ENCODE results near the gene ABHD5. TPM values are rescaled to one million over a fixed set of nuclear protein-coding genes. Genes with fewer than 3 reads are reported as not detected.

ABHD5 gene
- total RNA-seq, 3 donors from 2014 or later: 15.4 to 16.8 (median 16.2) TPM

DNA sequence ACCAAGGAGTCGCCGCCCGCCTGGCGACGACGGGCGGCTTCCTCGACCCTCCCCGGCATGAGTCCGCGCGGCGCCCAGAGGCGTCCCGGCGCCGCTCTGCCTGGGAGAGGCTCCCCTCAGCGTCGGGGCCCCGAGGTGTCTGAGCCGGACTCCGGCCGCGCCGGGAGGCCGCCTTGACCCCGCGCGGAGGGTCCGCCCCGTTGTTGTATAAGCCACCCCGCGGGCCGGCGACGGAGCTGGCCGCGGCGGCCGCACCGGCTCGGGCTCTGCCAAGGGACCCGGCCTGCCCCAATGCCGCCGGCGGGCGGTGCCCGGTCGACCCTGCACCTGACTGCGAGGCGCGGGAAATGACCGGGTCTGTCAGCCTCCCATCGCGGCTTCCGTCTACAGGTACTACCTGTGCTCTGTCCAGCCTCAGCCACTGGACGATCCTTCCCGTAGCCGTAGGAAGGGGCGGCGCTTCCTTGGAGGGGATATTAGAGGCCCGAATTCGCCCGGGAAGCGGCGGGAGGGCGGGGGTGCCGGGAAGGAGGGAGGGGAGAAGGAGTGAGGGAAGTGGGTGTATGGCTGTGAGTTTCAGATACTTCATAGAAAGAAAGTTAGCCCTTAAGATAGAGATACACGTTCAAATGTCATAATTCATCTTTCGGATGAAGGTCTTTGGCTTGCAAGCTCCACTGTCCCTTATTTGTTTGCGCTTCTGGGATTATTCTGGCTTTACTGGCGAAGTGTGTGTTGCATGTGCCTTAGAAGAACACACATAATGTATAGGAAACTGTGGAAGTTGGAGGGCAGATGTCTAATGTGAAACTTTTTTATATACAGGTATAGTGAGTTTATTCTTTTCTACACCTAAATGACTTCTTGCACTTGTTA is 620 bp downstream of the ABHD5 start:
- DNase-seq (peak; percentile 25), ATAC-seq (peak; percentile 36 to 44)
- H3K36me3 Mint-ChIP-seq (ENCODE audit: insufficient read depth): peaks cover 4% of the 10 kb centered on the region
- no peaks in the 10 kb centered on the region for H3K9me3 Mint-ChIP-seq
- peaks cover 29% of the 10 kb centered on the region for H3K4me1 Mint-ChIP-seq (ENCODE audit: low read depth)
- no peaks in the 10 kb centered on the region for H3K27me3 Mint-ChIP-seq (ENCODE audit: low read depth)
- peak overlapping the region; percentile 88 for H3K4me3 Mint-ChIP-seq

DNA sequence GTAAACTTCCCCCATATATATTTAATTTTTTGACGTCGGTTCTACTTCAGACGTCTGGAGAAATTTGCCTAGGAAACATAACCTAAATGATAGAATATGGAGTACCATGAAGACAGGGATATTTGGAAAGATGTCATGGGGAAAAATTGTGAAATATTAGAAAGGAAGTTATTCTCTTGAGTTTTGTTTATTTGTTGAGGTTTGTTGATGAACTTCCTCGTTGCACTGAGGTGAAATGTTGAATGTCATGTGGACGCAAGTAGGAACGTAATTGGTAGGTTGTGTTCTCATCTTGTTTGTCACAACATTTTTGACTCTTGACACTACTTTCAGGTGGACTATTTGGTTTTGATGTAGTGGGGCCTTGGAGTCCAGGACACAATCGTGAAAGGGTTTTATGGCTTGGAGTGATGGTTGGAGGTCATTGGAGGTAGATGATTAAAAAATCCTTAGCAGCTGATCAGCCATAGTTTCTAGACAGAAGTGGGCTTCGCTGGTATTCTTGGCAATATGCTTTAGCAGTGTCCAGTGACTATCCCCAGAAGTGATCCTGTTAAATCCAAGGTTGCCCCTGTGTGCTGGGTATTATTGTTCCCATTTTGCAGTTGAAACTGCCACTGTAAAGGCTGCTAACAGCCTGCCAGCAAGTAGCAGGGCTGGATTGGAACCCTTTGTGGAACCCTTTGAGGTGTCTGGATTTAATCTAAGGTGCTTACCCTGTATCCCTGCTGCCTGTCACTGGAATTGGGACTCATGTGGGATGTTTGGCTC is 1.5 kb downstream of the ABHD5 start:
- DNase-seq (no peak), ATAC-seq (no peak)
- Mint-ChIP-seq H3K27me3 (ENCODE audit: low read depth) (no peaks in the 10 kb centered on the region), H3K4me3 (peak overlapping the region; percentile 88), H3K9me3 (no peaks in the 10 kb centered on the region), H3K36me3 (ENCODE audit: insufficient read depth) (peaks cover 6% of the 10 kb centered on the region), H3K4me1 (ENCODE audit: low read depth) (peaks cover 31% of the 10 kb centered on the region)

DNA sequence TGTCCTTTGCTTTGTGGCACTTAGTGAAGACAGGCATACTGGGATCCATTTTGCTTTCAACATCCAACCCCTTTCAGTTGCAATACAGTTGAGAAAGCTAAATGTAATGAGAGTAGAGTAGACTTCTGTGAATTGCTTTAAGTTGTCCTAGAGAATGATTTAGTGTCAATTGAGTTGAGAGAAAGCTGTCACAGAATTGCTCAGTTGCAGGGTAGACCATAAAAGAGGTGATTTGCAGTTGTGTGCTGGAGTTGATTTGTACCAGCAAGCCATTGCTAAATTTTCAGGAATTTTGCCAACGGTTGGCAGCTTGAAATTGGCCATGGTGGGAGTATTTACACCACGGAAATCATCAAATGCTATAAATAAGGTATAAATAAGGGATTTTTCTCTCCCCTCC is 2.2 kb downstream of the ABHD5 start:
- Mint-ChIP-seq H3K27me3 (ENCODE audit: low read depth) (no peaks in the 10 kb centered on the region), H3K4me3 (no peak overlapping the region), H3K9me3 (no peaks in the 10 kb centered on the region), H3K36me3 (ENCODE audit: insufficient read depth) (peaks cover 6% of the 10 kb centered on the region), H3K4me1 (ENCODE audit: low read depth) (peaks cover 31% of the 10 kb centered on the region)
- ATAC-seq: no peak
- no peak for DNase-seq

DNA sequence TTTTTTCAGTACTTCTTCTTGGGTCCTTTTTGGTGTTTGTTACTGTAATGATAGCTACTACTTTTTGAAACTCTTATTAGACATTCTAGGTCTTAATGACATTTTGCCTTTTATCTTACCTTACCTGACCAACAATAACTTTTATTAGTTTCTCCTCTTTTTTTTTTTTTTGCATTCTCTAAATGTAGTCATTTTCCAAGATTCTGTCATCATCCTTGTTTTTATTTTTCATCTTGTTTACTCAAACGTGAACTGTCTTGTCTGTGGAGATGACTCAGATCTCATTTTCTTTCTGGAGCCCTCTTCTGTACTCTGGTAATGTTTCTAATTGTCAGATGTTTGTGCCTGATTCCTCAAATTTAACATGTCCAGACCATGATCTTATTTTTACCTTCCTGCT is 2.9 kb downstream of the ABHD5 start:
- no peaks in the 10 kb centered on the region for H3K27me3 Mint-ChIP-seq (ENCODE audit: low read depth)
- no peak overlapping the region for H3K4me3 Mint-ChIP-seq
- peaks cover 31% of the 10 kb centered on the region for H3K4me1 Mint-ChIP-seq (ENCODE audit: low read depth)
- ATAC-seq (no peak), DNase-seq (no peak)
- no peaks in the 10 kb centered on the region for H3K9me3 Mint-ChIP-seq
- peaks cover 6% of the 10 kb centered on the region for H3K36me3 Mint-ChIP-seq (ENCODE audit: insufficient read depth)

- DNase-seq: no peak
- no peaks in the 10 kb centered on the region for H3K27me3 Mint-ChIP-seq (ENCODE audit: low read depth)
- H3K4me1 Mint-ChIP-seq (ENCODE audit: low read depth): peaks cover 31% of the 10 kb centered on the region
- H3K36me3 Mint-ChIP-seq (ENCODE audit: insufficient read depth): peaks cover 9% of the 10 kb centered on the region
- no peaks in the 10 kb centered on the region for H3K9me3 Mint-ChIP-seq
- ATAC-seq: no peak
- H3K4me3 Mint-ChIP-seq: no peak overlapping the region
These were observed 4.7 kb downstream of the ABHD5 start for GRCh38 chr3:43695443-43695842.

- Mint-ChIP-seq H3K4me1 (ENCODE audit: low read depth) (peaks cover 29% of the 10 kb centered on the region), H3K9me3 (no peaks in the 10 kb centered on the region), H3K4me3 (no peak overlapping the region), H3K36me3 (ENCODE audit: insufficient read depth) (peaks cover 9% of the 10 kb centered on the region), H3K27me3 (ENCODE audit: low read depth) (no peaks in the 10 kb centered on the region)
- ATAC-seq (no peak), DNase-seq (no peak)
These were observed 5.1 kb downstream of the ABHD5 start for GRCh38 chr3:43695863-43696262.

DNA sequence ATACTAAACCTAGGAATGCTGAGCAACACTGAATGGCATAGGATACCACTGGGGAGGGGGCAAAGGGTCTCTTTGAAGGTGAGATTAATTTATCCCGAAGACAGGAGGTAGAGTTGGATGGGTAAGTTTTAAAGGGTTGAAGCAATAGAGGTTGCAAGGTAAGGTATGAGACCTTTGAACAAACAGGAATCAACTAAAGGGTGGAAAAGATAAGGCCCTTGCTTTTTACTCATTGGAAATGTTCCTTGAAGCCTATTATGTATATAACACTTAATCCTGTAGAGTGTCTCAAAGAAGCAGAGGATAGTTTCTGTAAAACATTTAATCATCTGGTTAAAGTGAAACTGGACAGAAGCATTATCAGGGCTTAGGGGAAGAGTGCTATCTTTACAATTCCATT is 5.7 kb downstream of the ABHD5 start:
- H3K9me3 Mint-ChIP-seq: no peaks in the 10 kb centered on the region
- ATAC-seq: no peak
- peaks cover 9% of the 10 kb centered on the region for H3K36me3 Mint-ChIP-seq (ENCODE audit: insufficient read depth)
- DNase-seq: no peak
- peaks cover 29% of the 10 kb centered on the region for H3K4me1 Mint-ChIP-seq (ENCODE audit: low read depth)
- H3K4me3 Mint-ChIP-seq: no peak overlapping the region
- H3K27me3 Mint-ChIP-seq (ENCODE audit: low read depth): no peaks in the 10 kb centered on the region

- H3K36me3 Mint-ChIP-seq (ENCODE audit: insufficient read depth): peaks cover 9% of the 10 kb centered on the region
- H3K9me3 Mint-ChIP-seq: no peaks in the 10 kb centered on the region
- H3K27me3 Mint-ChIP-seq (ENCODE audit: low read depth): no peaks in the 10 kb centered on the region
- no peak overlapping the region for H3K4me3 Mint-ChIP-seq
- peaks cover 25% of the 10 kb centered on the region for H3K4me1 Mint-ChIP-seq (ENCODE audit: low read depth)
- ATAC-seq (no peak), DNase-seq (no peak)
These were observed 6.1 kb downstream of the ABHD5 start for GRCh38 chr3:43696881-43697280.

DNA sequence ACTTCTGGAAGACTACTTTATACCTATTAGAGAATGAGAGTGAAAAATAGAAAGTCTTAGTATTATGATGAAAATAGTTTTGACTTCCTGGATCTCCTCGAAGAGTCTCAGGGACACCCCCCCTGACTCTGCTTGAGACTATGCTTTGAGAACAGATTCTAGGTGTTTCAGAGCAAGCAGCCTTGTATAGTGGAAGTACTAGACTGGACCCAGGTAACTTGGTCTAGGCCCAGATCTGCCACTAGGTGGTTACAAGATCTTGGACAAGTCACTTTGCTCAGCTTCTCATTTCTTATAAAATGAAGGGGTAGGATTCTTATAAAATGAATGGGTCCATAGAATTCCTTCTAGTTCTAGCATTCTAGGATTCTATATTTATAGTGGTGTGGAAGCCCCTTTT is 9.1 kb downstream of the ABHD5 start:
- Mint-ChIP-seq H3K36me3 (ENCODE audit: insufficient read depth) (peaks cover 15% of the 10 kb centered on the region), H3K27me3 (ENCODE audit: low read depth) (no peaks in the 10 kb centered on the region), H3K4me1 (ENCODE audit: low read depth) (peaks cover 11% of the 10 kb centered on the region), H3K4me3 (no peak overlapping the region), H3K9me3 (no peaks in the 10 kb centered on the region)
- no peak for ATAC-seq
- no peak for DNase-seq

GRCh38 chr3:43704697-43705096 is 14.0 kb downstream of the ABHD5 start:
- peaks cover 5% of the 10 kb centered on the region for H3K4me1 Mint-ChIP-seq (ENCODE audit: low read depth)
- H3K27me3 Mint-ChIP-seq (ENCODE audit: low read depth): no peaks in the 10 kb centered on the region
- H3K9me3 Mint-ChIP-seq: no peaks in the 10 kb centered on the region
- no peak overlapping the region for H3K4me3 Mint-ChIP-seq
- DNase-seq (no peak), ATAC-seq (no peak)
- H3K36me3 Mint-ChIP-seq (ENCODE audit: insufficient read depth): peaks cover 17% of the 10 kb centered on the region

DNA sequence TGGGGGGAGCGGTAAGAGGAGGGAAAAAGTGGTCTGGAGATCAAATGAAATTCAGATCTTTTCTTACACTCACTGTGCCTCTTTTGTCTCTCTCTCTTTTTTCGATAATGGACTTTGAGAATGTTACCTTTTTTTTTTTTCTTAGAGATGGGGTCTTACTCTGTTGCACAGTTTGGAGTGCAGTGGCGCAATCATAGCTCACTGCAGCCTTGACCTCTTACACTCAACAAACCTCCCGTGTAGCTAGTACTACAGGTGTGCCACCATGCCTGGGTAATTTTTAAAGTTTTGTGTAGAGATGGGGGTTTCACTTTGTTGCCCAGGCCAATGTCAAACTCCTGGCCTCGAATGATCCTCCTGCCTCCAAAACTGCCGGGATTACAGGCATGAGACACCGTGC is 15.6 kb downstream of the ABHD5 start:
- Mint-ChIP-seq H3K4me1 (ENCODE audit: low read depth) (peaks cover 5% of the 10 kb centered on the region), H3K9me3 (no peaks in the 10 kb centered on the region), H3K27me3 (ENCODE audit: low read depth) (no peaks in the 10 kb centered on the region), H3K36me3 (ENCODE audit: insufficient read depth) (peaks cover 19% of the 10 kb centered on the region), H3K4me3 (no peak overlapping the region)
- no peak for DNase-seq
- no peak for ATAC-seq

GRCh38 chr3:43707266-43707665 is 16.5 kb downstream of the ABHD5 start:
- H3K4me1 Mint-ChIP-seq (ENCODE audit: low read depth): peaks cover 5% of the 10 kb centered on the region
- no peak for ATAC-seq
- no peak for DNase-seq
- H3K9me3 Mint-ChIP-seq: no peaks in the 10 kb centered on the region
- H3K36me3 Mint-ChIP-seq (ENCODE audit: insufficient read depth): peaks cover 25% of the 10 kb centered on the region
- no peaks in the 10 kb centered on the region for H3K27me3 Mint-ChIP-seq (ENCODE audit: low read depth)
- no peak overlapping the region for H3K4me3 Mint-ChIP-seq

- peaks cover 30% of the 10 kb centered on the region for H3K36me3 Mint-ChIP-seq (ENCODE audit: insufficient read depth)
- H3K4me3 Mint-ChIP-seq: no peak overlapping the region
- no peak for DNase-seq
- no peaks in the 10 kb centered on the region for H3K9me3 Mint-ChIP-seq
- no peaks in the 10 kb centered on the region for H3K27me3 Mint-ChIP-seq (ENCODE audit: low read depth)
- ATAC-seq: peak; percentile 34 to 76
- peaks cover 5% of the 10 kb centered on the region for H3K4me1 Mint-ChIP-seq (ENCODE audit: low read depth)
These were observed 17.3 kb downstream of the ABHD5 start for GRCh38 chr3:43707998-43708397.

GRCh38 chr3:43709022-43709421 is 18.3 kb downstream of the ABHD5 start:
- Mint-ChIP-seq H3K9me3 (no peaks in the 10 kb centered on the region), H3K36me3 (ENCODE audit: insufficient read depth) (peaks cover 38% of the 10 kb centered on the region), H3K4me1 (ENCODE audit: low read depth) (peaks cover 5% of the 10 kb centered on the region)

DNA sequence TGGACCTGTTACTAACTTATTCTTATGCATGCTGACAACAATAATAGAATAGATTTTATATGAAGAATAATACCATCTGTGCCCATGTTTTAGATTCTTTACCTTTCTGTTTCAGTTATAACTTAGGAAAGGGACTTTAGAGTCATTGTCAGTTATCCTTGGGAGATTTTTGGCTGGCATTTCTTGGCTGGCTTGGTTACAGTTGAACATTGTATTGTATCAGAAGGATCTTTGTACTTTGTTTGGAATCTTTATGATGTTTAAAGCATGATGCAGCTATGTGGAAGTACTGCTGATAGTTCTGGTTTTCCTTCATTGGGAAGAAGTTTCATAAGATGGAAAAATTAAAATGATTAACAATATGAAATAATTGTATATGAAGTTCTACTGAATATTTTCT is 19.9 kb downstream of the ABHD5 start:
- no peaks in the 10 kb centered on the region for H3K9me3 Mint-ChIP-seq
- H3K27me3 Mint-ChIP-seq (ENCODE audit: low read depth): no peaks in the 10 kb centered on the region
- no peak overlapping the region for H3K4me3 Mint-ChIP-seq
- DNase-seq (no peak), ATAC-seq (no peak)
- H3K36me3 Mint-ChIP-seq (ENCODE audit: insufficient read depth): peaks cover 37% of the 10 kb centered on the region
- H3K4me1 Mint-ChIP-seq (ENCODE audit: low read depth): peaks cover 5% of the 10 kb centered on the region

More at GRCh38 chr3:43709022-43709421, 18.3 kb downstream of the ABHD5 start:
- no peaks in the 10 kb centered on the region for H3K27me3 Mint-ChIP-seq (ENCODE audit: low read depth)
- ATAC-seq: no peak
- no peak for DNase-seq
- no peak overlapping the region for H3K4me3 Mint-ChIP-seq

Data from activated T-cell treated with anti-CD3 and anti-CD28 coated beads, Interleukin-2, amount 50 U/mL, for 4 hours (primary cell).